Inflammatory macrophage treated with lipopolysaccharide for 1 hour (primary cell): Measurements from ENCODE around the gene SDC4.

Experiments
- DNase-seq, 2 donors: peaks; one replicate each; pipeline ENCODE4 v3.0.0-alpha.2; 2020 to 2022

Gene SDC4

DNA sequence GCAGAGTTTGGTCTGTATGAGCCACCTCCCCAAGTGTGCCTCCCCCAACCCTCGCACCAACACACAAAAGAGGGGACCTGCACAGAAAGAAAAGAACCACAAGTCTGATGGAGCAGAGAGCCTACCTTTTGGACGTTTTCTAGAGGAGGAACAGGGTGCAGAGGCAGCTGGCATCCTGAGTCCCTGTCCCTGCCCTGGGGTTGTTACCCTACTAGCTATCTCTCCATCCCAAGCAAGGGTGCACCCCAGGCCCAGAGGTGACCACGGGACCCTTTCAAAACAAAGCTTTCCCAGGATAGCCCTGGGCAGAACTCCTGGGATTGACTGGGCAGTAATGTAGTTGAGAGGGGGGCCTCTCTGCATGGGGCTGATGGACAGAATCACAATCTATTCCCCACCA, 30.4 kb downstream of the SDC4 start:
- no peak for DNase-seq

DNA sequence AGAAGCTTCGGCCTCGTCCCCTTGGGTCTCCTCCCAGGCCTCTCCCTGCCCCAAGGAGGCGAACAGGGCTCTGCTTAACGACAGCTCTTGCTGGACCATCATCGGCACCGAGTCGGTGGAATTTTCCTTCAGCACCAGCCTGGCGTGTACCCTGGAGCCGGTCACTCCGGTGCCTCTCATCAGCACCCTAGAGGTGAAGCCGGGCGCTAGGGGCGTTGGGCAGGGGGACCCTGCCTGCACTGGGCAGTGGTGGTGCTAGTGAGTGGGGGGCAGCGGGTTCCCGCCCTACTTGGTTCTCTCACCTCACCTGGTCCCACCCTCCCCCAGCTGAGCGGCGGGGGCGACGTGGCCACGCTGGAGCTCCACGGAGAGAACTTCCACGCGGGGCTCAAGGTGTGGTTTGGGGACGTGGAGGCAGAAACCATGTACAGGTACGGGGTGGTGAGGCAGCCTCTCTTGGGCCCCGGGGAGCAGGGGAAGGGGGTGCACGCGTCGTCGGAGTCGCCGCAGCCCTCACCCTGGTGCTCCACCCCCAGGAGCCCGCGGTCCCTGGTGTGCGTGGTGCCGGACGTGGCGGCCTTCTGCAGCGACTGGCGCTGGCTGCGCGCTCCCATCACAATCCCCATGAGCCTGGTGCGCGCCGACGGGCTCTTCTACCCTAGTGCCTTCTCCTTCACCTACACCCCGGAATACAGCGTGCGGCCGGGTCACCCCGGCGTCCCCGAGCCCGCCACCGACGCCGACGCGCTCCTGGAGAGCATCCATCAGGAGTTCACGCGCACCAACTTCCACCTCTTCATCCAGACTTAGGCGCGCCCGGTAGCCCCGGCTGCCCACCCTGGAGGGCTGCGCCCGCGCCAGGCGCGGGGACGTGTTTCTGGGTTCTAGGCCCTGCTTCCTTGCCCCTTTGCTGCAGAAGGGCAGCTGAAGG, 31.8 kb downstream of the SDC4 start:
- no peak for DNase-seq

DNA sequence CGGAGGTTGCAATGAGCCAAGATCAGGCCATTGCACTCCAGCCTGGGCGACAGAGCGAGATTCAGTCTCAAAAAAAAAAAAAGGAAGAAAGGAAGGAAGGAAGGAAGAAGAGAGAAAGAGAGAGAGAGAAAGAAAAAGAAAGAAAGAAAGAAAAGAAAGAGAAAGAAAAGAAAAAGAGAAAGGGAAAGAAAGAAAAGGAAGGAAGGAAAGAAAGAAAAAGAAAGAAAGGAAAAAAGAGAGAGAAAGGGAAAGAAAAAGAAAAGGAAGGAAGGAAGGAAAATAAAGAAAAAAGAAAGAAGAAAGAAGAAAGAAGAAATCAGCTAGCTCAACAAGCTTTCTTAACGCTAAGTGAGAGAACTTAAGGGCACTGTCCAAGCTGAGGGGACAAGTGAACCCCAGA, 32.6 kb downstream of the SDC4 start:
- no peak for DNase-seq

DNA sequence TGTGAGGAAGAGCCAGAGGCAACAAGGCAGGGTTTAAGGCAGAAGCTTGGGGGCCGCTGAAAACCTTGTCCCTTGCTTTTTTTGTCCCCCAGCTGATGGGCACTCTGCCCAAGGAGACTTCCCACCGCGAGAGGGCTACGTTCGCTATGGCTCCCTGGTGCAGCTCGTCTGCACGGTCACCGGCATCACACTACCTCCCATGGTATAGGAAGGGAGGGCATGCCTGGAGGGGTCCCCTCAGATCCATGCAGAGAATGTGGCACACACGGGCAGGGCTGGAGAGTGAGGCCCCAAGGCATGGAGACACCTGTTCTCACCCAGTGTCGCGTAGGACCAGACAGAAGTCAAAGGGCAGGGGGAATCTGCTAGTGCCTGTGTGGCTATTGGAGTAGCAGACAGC, 34.3 kb downstream of the SDC4 start:
- no peak for DNase-seq

DNA sequence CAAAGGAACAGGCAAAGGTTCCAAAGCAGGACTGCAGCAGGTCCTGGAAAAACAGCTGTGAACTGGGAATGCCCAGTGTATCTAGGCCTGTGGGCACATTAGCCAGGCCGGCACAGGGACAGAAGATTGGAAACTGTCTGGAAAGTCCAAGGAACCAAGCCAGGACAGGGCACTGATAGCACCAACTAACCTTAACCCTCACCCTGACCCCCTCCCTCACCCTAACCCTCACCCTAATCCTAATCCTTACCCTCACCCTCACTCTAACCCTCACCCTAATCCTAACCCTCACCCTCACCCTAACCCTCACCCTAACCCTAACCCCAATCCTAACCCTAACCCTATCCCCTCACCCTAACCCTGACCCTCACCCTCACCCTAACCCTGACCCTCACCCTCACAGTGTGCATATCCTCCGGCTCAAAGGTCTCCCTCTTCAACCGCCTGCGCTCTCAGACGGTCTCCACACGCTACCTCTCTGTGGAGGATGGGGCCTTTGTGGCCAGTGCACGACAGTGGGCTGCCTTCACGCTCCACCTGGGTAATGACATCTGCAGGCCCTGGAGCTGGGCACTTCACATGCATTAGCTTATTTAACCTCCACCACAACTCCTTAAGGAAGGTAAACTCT, 35.0 kb downstream of the SDC4 start:
- no peak for DNase-seq

DNA sequence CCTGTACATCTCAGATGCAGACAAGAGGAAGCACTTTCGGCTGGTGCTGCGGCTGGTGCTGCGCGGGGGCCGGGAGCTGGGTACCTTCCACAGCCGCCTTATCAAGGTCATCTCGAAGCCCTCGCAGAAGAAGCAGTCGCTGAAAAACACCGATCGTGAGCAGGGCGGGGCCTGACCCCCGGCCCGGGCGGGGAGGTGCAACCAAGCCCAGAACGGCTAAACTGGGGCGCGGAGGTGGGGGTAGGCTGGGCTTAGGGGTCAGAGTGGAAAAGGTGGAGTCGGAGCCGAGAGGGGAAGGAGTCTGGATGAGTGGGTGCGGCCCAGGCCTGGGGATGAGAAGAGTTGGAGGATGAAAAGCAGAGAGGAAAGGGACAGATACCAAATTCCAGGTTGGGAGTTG, 36.0 kb downstream of the SDC4 start:
- DNase-seq, result no peak

DNA sequence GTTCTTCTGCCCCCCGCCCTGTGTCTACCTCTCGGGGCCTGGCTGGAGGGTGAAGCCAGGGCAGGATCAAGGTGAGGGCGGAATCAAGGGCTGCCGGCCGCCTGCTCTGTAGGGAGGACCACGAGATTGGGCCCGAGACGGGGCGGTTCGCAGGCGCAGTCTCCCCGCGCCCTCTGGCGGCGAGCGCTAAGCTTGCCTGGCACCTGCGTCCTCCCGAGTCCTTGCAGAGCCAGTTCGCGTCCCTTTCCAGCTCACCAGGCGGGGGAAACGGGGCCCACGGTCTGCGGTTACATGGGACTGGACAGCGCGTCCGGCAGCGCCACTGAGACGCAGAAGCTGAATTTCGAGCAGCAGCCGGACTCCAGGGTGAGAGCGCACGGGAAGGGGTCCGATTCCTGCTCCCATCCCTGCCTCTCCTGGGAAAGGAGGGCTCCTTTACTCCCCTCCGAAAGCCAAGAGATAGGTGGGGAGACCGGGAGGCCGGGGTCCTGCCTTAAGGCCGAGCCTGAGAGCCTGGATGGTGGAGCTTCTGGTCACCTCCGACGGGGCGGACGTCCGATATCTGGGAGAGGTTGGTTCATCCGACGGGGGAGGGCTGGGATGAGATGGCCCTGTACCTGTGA, 36.5 kb downstream of the SDC4 start:
- peak; percentile 25 to 65 for DNase-seq

DNA sequence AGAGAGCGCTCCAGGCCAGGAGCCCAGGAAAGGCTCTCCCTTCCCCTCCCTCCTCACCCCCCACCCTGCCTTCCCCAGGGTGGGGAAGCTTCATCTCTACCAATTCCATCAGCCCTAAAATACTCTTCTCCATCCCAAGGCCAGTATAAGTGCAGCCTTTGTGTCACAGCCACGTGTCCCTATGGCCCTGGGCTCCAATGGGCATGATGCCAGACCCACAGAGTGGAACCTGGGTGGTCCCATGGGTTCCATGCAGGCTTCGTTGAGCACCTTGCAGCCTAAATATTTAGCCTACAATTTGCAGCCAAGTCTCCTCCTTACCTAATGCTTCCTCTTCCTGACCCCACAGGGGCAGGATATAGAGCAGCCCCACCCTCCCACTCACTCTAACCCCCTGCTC, 39.1 kb downstream of the SDC4 start:
- DNase-seq, result no peak

DNA sequence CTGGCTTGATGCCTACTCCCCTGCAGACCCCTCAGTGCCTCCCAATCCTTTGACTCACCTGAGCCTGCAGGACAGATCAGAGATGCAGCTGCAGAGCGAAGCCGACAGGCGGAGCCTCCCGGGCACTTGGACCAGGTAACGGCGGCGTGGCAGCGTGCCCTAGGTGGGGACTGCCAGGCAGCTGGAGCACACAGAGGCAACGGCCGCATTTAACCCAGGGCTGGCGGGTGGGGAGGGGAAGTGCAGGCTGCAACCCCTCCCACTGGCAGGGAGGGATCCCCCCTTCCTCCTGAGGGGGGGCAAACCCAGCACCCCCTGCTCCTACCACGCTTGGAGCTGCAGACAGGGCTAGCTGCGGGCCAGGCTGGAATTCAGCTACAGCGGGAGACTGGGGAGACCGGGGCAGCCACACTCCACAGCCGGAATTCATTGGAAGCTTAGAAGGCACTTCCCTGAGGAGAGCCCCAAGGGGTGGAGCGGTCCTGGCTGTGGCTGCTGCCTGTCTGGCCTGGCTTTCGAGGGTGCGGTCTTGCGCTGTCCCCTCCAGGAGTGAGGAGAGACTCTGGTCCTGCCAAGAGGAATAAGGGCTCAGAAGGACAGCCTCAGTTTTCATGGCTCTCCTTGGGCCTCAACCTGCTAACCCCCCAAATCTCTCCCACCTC, 40.0 kb downstream of the SDC4 start, which contains the start of gene MATN4:
TSS of gene MATN4 (minus strand) at position 183 of the 662 bp plus-strand sequence. CDS start 2,717 bp downstream, outside the sequence.
- DNase-seq, result no peak

DNA sequence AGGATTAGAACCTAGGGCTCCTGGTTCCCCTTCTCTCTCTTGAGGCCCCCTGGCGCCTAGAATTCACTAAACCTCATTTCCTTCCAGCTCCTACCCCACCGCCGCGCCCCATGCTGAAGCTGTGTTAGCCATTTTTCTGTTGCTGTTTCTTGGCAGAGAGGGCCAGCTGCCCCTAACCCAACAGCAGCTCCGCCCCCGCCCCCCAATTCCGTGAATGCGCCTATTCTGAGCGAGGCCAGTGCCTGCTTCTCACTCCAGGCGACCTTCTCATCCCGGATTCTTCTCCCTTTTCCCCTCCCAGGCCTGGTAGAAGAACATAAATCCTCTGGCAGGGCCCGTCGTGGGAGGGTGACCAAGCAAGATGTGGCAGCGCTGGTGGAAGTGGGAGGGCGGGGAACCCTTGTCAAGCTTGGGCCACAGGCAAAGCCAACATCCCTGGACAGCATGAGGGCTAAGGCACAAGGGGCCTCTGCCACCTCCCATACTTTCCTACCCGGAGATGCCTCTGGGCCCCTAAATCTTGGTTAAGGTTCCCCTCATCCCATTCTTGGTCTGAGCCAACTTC, 41.1 kb downstream of the SDC4 start:
- DNase-seq, result no peak

DNA sequence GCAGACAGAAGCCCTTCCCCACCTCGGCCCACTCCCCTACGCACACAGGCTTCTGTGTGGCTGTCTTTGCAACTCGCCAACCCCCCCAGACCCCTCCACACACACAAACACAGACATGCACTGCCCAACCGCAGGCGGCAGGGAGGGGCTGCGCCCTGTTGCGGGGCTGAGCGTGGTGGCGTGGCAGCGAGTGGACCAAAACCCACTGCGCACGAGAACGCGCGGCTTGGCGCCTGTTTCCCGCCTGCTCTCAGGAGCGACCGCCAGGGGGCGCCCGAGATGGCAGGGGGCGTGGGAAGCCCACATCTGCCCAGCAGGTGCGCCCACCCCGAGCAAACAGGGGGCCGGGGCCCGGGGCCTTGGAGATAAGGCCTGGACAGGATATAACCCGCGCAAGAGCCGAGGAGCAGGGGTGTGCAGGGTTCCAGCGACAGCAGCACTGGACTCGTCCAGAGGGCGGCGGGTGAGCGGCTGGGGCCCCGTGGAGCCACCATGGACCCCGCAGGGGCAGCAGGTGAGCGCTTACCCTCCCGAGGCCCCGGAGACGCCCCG, 41.7 kb downstream of the SDC4 start, which contains the start of gene RBPJL:
TSS of gene RBPJL (plus strand) at position 410 of the 552 bp plus-strand sequence. CDS start at position 493, 83 bp downstream.
- no peak for DNase-seq

DNA sequence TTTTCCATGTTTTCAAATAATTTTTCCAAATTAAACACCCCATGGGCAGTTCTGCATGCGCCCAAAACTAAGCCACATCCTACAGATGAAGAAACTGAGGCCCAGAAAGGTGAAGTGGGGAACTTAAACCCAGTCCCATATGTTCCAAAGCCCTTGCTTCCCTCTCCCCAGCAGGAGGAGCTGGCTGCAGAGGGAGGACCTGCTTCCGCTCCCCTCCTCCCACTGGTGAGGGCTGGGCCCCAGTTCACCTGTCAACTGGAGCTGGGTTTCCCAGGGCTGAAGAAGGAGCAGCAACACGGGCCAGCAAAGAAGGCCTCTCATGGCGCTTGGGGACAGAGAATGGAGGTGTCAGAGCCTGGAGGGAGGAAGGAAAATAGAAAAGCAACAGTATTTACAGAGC, 43.0 kb downstream of the SDC4 start:
- no peak for DNase-seq

DNA sequence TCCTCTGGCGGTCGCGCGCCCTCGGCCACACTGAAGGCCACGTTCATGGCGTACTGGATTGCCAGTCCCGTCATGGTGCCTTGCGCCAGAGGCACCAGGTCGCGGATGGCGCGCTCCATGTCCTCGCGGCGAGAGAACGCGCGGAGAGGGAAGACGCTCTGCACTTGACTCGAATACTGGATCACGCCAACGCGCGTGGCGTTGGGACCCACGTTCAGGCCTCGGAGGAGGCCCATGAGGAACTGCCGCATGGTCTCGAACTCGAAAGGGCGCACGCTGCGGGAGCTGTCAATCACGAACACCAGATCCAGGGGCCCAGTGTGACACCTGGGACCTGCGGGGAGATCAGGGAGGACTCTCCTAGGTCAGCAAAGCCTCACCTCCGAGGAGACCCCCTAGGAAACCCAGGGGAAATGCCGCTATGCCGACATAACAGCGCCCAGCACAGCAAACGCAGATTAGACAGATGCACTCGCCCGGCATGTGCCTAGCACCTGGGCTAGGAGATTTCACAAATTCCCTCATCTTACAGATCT, 43.7 kb downstream of the SDC4 start:
- DNase-seq, result no peak

DNA sequence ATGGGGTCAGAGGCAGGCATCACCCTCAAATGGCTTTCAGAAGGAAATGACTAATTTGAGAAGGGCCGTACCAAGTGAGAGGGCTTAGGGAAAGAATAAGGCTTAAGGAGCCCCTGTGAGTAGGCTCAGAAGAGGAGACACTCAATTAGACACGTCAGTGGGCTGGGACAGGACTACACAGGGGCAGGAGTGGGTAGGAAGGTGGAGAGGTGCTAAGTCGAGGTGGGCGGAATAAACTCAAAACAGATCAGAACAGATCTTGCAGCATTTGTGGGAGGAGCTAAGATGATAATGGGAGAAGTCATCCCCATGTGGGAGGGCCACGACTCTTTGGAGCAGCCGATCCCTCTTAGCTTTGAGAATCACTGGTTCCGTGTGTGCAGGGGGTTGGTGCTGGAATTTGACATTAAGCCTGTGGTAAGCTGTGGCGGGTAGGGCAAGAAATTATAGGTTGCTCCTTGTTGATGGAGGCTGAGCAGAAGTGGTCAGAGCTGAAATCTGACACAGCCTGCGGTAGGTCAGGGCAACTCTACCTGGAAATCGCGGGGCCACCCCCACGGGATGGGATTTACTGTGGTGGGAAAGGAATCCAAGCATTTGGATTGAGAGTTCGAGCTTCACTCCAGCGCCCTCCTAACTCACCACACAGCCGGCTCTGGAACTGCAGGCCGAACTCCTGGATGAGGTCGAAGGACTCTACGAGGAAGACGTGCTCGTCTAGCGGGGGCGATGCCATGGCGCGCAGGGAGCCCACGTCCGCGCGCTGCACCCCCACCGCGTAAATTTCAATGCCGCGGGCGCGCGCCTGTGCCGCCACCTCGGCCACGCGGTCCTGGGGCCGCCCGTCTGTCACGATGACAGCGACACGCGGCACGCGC, 44.4 kb downstream of the SDC4 start:
- no peak for DNase-seq

DNA sequence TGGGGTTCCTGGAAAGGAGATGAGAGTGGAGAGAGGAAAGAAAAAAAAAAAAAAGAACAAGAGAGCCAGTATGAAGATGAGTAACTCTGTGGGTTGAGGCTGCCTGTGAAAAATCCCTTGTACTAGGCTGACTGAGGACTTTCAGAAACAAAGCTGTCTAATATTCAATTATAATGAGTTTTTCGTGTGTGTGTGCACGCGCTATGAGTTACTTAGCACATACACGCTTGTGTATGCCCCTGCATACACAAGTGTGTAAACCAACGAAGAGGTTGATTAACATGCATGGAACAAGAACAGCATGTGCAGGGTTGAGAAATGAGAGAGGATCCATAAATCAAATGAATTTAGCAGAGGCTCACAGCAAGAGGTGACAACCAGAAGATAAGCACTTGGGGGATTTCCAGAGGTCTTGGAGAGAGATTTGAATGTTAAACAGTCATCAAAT, 46.4 kb downstream of the SDC4 start:
- DNase-seq, result no peak

DNA sequence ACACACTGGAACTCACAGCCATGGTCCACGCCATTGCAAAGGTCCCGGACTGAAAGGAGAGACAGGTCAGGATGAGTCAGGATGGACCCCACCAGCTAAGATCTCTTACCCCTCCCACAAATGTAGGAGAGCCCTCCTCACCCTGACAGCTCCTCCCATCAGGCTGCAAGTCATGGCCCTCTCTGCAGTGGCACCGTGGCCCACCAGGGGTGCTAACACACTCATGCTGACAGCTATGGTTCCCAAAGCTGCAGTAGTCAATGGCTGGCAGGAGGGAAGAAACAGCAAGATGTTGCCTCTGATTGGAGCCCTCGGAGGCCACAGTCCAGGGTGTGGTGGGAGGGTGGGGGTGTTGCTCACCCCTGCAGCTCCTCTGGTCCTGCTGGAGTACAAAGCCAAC, 47.3 kb downstream of the SDC4 start:
- DNase-seq, result peak; percentile 8 to 50

DNA sequence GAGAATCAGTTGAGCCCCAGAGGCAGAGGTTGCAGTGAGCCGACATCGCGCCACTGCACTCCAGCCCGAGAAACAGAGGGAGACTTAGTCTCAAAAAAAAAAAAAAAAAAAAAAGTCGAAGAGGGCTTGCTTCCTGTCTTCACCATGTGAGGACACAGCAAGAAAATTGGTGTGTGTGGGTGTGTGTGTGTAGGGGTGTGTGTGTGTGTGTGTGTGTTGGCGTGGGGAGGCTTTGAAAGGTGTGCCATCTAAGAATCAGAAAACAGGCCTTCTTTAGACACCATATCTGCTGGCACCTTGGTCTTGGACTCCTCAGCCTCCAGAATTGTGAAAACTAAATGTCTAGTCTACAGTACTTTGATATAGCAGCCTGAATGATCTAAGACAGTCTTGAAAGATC, 48.4 kb downstream of the SDC4 start:
- DNase-seq, result no peak

DNA sequence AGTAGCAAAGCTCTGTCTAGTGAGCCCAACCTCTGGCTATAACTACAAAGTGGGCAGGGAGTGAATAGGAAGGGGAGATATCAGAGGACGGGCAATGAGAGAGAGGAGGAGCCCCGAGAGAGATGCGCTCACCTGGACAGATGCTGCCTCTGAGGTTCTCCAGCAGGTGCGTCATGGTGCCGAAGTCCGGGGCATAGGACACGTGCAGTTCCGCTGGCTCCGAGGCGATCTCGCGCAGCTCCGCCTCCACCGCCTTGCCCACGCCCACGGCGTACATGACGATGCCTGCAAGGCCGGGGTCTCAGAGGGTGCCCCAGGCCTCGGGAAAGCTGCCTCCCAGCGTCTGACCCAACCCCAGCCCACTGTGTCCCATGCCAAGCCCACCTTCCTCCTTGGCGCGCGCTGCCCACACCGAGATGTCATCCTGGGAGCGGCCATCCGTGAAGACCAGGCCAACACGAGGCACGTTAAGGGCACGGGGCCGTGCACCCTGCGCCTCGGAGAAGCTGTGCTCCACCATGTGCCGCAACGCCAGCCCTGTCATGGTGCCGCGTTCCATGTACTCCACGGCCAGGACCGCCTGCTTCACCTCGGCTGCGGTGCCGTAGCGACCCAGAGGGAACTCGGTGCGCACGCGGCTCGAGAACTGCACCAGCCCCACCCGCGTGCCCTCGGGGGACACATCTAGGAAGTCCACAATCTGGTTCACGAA, 50.3 kb downstream of the SDC4 start:
- DNase-seq, result no peak

DNA sequence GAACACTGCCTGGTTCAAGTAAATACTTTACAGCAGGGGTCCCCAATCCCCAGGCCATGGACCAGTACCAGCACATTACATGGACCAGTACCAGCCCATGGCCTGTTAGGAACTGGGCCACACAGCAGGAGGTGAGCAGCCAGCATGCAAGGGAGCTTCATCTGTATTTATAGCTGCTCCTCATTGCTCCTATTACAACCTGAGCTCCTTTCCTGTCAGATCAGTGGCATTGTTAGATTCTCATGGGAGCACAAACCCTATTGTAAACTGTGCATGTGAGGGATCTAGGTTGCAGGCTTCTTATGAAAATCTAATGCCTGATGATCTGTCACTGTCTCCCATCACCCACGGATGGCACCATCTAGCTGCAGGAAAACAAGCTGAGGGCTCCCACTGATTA, 53.6 kb downstream of the SDC4 start:
- no peak for DNase-seq

DNA sequence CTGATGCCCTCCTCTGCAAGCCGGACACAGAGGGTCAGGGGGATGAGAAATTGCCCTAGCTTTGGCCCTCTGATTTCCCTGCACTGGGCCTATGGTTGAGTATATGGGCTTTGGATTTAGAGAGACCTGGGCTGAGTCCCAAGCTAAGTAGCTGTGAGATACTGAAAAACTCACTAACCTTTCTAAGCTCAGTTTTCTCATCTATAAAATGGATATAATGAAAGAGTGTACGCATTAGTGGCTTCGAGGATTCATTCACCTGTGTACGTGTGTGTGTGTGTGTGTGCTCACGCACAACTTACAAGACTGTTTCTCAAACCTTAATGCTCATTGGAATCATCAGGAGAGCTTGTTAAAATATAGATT, 54.2 kb downstream of the SDC4 start:
- DNase-seq, result no peak
